Osteoblast (primary cell): ENCODE data around the gene SCD. TPM values are rescaled to one million over a fixed set of nuclear protein-coding genes. Genes with fewer than 3 reads are reported as not detected.

Experiments
- DNase-seq: peaks from one replicate; pipeline ENCODE4 v3.0.0; 2011; ENCODE audit warnings: low spot score, mixed read lengths; ENCODE audit not compliant: insufficient read length; ENCODE audit errors: missing footprints
- H2AFZ ChIP-seq: 2 replicates; pipeline ENCODE4 v1.6.0; 2011; ENCODE audit warnings: mild to moderate bottlenecking, low read length
- H3K27ac ChIP-seq: 2 replicates; pipeline ENCODE4 v1.5.1; 2011; ENCODE audit warnings: mild to moderate bottlenecking, low read depth, low read length, moderate library complexity
- H3K27me3 ChIP-seq: 2 replicates; pipeline ENCODE4 v1.6.0; 2012; ENCODE audit warnings: mild to moderate bottlenecking, control low read depth, inconsistent platforms, low read length, moderate library complexity; ENCODE audit not compliant: insufficient read depth
- H3K36me3 ChIP-seq: 2 replicates; pipeline ENCODE4 v1.5.1; 2011; ENCODE audit warnings: mild to moderate bottlenecking, low read length, control low read depth, moderate library complexity; ENCODE audit not compliant: insufficient read depth
- H3K4me1 ChIP-seq: 2 replicates; pipeline ENCODE4 v1.5.1; 2011; ENCODE audit warnings: mild to moderate bottlenecking, low read length, control low read depth, moderate library complexity; ENCODE audit not compliant: insufficient read depth
- H3K4me2 ChIP-seq: 2 replicates; pipeline ENCODE4 v1.6.0; 2011; ENCODE audit warnings: mild to moderate bottlenecking, low read length; ENCODE audit not compliant: insufficient read depth
- H3K4me3 ChIP-seq: fragments of 200-600 bp; sonication (generic); 3 replicates; pipeline ENCODE4 v1.5.1; 2012; ENCODE audit warnings: mild to moderate bottlenecking, low read length, inconsistent platforms; ENCODE audit not compliant: insufficient read depth
- H3K79me2 ChIP-seq: 2 replicates; pipeline ENCODE4 v1.6.0; 2012; ENCODE audit warnings: mild to moderate bottlenecking, low read length, control low read depth, inconsistent platforms; ENCODE audit not compliant: insufficient read depth
- H3K9me3 ChIP-seq: 2 replicates; pipeline ENCODE4 v1.5.1; 2011; ENCODE audit warnings: low read depth, low read length, control low read depth
- H4K20me1 ChIP-seq: 2 replicates; pipeline ENCODE4 v1.6.0; 2012; ENCODE audit warnings: mild to moderate bottlenecking, low read length, control low read depth; ENCODE audit not compliant: insufficient read depth
- total RNA-seq: library from RNA; depleted of rRNA; stranded (reverse); fragments of >200 nt; gene quantifications from 2 replicates; pipeline ENCODE4 v1.2.3, GENCODE V29; 2012
- TF ChIP-seq, protein P1 (sequence below): IDR thresholded peaks from 2 replicates; pipeline ENCODE4 v1.5.1; 2011; ENCODE audit warnings: mild to moderate bottlenecking, low read depth, low read length, moderate library complexity; ENCODE audit errors: extremely low read depth

The SCD gene
- total RNA-seq, 1 donor = 672 TPM

DNA sequence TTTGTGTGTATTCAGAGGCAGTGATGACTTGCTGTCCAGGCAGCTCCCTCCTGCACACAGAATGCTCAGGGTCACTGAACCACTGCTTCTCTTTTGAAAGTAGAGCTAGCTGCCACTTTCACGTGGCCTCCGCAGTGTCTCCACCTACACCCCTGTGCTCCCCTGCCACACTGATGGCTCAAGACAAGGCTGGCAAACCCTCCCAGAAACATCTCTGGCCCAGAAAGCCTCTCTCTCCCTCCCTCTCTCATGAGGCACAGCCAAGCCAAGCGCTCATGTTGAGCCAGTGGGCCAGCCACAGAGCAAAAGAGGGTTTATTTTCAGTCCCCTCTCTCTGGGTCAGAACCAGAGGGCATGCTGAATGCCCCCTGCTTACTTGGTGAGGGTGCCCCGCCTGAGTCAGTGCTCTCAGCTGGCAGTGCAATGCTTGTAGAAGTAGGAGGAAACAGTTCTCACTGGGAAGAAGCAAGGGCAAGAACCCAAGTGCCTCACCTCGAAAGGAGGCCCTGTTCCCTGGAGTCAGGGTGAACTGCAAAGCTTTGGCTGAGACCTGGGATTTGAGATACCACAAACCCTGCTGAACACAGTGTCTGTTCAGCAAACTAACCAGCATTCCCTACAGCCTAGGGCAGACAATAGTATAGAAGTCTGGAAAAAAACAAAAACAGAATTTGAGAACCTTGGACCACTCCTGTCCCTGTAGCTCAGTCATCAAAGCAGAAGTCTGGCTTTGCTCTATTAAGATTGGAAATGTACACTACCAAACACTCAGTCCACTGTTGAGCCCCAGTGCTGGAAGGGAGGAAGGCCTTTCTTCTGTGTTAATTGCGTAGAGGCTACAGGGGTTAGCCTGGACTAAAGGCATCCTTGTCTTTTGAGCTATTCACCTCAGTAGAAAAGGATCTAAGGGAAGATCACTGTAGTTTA lies 15.8 kb downstream of the SCD start:
- H3K9me3 ChIP-seq = no peaks in the 10 kb centered on the region
- DNase-seq = peak; percentile 34
- H3K27ac ChIP-seq = no peak overlapping the region
- H3K4me3 ChIP-seq = no peak overlapping the region
- H3K79me2 ChIP-seq = no peaks in the 10 kb centered on the region
- no peaks in the 10 kb centered on the region for H4K20me1 ChIP-seq
- peaks cover 9% of the 10 kb centered on the region for H3K36me3 ChIP-seq
- H3K4me2 ChIP-seq = no peak overlapping the region
- H2AFZ ChIP-seq = peak overlapping the region; percentile 41
- H3K4me1 ChIP-seq = peaks cover 8% of the 10 kb centered on the region
- TF ChIP-seq, protein P1, sequence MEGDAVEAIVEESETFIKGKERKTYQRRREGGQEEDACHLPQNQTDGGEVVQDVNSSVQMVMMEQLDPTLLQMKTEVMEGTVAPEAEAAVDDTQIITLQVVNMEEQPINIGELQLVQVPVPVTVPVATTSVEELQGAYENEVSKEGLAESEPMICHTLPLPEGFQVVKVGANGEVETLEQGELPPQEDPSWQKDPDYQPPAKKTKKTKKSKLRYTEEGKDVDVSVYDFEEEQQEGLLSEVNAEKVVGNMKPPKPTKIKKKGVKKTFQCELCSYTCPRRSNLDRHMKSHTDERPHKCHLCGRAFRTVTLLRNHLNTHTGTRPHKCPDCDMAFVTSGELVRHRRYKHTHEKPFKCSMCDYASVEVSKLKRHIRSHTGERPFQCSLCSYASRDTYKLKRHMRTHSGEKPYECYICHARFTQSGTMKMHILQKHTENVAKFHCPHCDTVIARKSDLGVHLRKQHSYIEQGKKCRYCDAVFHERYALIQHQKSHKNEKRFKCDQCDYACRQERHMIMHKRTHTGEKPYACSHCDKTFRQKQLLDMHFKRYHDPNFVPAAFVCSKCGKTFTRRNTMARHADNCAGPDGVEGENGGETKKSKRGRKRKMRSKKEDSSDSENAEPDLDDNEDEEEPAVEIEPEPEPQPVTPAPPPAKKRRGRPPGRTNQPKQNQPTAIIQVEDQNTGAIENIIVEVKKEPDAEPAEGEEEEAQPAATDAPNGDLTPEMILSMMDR = no peak
- H3K27me3 ChIP-seq = no peaks in the 10 kb centered on the region

DNA sequence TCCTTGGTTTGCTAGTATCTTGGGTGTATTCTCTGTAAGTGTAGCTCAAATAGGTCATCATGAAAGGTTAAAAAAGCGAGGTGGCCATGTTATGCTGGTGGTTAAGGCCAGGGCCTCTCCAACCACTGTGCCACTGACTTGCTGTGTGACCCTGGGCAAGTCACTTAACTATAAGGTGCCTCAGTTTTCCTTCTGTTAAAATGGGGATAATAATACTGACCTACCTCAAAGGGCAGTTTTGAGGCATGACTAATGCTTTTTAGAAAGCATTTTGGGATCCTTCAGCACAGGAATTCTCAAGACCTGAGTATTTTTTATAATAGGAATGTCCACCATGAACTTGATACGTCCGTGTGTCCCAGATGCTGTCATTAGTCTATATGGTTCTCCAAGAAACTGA lies 17.1 kb downstream of the SCD start:
- no peak overlapping the region for H2AFZ ChIP-seq
- H3K27ac ChIP-seq = no peak overlapping the region
- H3K79me2 ChIP-seq = no peaks in the 10 kb centered on the region

DNA sequence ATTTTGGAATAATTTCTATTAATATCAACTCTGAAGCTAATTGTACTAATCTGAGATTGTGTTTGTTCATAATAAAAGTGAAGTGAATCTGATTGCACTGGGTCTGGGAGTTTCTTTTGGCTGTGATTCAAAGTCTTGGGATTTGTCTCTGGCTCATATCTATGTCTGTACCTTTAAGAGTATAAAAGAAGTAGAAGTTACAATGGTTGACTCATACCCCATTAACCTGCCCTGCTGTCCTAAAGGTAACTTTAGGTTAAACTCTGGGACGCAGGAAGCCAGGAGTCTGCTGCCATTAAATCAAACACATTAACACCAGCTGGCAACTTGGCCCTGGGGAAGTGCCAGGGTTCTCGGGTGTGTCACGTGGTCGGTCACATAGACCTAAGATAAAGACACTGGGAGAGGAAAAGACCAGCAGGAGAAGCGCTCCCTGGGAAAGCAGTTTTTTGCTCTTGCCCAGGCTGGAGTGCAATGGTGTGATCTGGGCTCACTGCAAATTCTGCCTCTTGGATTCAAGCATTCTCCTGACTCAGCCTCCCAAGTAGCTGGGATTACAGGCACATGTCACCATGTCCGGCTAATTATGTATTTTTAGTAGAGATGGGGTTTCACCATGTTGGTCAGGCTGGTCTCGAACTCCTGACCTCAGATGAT lies 17.8 kb downstream of the SCD start:
- peak; percentile 62 for DNase-seq
- Histone ChIP-seq H3K79me2 (no peaks in the 10 kb centered on the region), H3K4me1 (peaks cover 8% of the 10 kb centered on the region), H2AFZ (peak overlapping the region; percentile 11), H4K20me1 (no peaks in the 10 kb centered on the region), H3K4me2 (peak overlapping the region; percentile 50), H3K4me3 (peak overlapping the region; percentile 31), H3K9me3 (no peaks in the 10 kb centered on the region), H3K27me3 (no peaks in the 10 kb centered on the region), H3K27ac (no peak overlapping the region), H3K36me3 (peaks cover 4% of the 10 kb centered on the region)
- TF ChIP-seq, protein P1 = no peak

More for the DNA sequence above, 17.1 kb downstream of the SCD start:
- no peak overlapping the region for H3K4me2 ChIP-seq
- no peaks in the 10 kb centered on the region for H3K9me3 ChIP-seq
- no peak for DNase-seq
- TF ChIP-seq, protein P1 = no peak
- H4K20me1 ChIP-seq = no peaks in the 10 kb centered on the region
- no peak overlapping the region for H3K4me3 ChIP-seq
- H3K27me3 ChIP-seq = no peaks in the 10 kb centered on the region
- peaks cover 9% of the 10 kb centered on the region for H3K36me3 ChIP-seq
- H3K4me1 ChIP-seq = peaks cover 8% of the 10 kb centered on the region

DNA sequence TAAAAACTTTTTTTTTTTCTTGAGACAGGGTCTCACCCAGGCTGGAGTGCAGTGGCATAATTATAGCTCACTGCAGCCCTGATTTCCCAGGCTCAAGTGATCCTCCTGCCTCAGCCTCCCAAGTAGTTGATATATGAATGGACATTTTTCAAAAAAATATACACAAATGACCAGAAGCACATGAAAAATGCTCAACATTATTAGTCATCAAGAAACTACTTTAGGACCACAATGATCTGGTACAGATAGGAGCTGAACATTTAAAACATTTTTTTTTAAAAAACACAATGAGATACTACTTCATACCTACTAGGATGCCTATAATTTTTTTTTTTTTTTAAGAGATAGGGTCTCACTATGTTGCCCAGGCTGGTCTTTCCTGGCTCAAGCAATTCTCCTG lies 21.7 kb downstream of the SCD start:
- Histone ChIP-seq H3K27me3 (no peaks in the 10 kb centered on the region), H3K36me3 (no peaks in the 10 kb centered on the region), H4K20me1 (no peaks in the 10 kb centered on the region), H3K4me1 (peaks cover 33% of the 10 kb centered on the region), H3K4me3 (no peak overlapping the region), H3K9me3 (no peaks in the 10 kb centered on the region), H2AFZ (no peak overlapping the region), H3K4me2 (no peak overlapping the region), H3K27ac (no peak overlapping the region), H3K79me2 (no peaks in the 10 kb centered on the region)
- no peak for DNase-seq
- TF ChIP-seq, protein P1 = no peak
